GM23338 (cell line): ENCODE measurements around the gene ZNF326. TPM values are rescaled to one million over a fixed set of nuclear protein-coding genes. Genes with fewer than 3 reads are reported as not detected.

ENCODE experiments used
- ATAC-seq: fragments of 200-7000 bp; cut with Tn5 transposase; 3 replicates; pipeline ENCODE4 v1.9.1; 2020
- DNase-seq: peaks from one replicate; pipeline ENCODE4 v3.0.0-alpha.2; 2015; ENCODE audit warnings: low spot score
- H2AFZ ChIP-seq: fragments of 200-600 bp; sonication (generic); 2 replicates; pipeline ENCODE4 v1.8.0; 2016; ENCODE audit warnings: antibody characterized with exemption, mild to moderate bottlenecking, moderate library complexity
- H3F3A ChIP-seq: fragments of 200-600 bp; sonication (generic); replicated peaks from 2 replicates; pipeline ENCODE4 v1.8.0; 2017; ENCODE audit warnings: antibody characterized with exemption, mixed run types, low read depth
- H3K27ac ChIP-seq: fragments of 200-600 bp; sonication (generic); 2 replicates; pipeline ENCODE4 v1.6.1; 2016; ENCODE audit warnings: low read depth
- H3K27me3 ChIP-seq: fragments of 200-600 bp; sonication (generic); 2 replicates; pipeline ENCODE4 v1.8.0; 2016; ENCODE audit warnings: mild to moderate bottlenecking, mixed run types, moderate library complexity; ENCODE audit not compliant: insufficient read depth
- H3K36me3 ChIP-seq: fragments of 200-600 bp; sonication (generic); 2 replicates; pipeline ENCODE4 v1.8.0; 2016; ENCODE audit warnings: mild to moderate bottlenecking; ENCODE audit not compliant: insufficient read depth
- H3K4me1 ChIP-seq: fragments of 200-600 bp; sonication (generic); 2 replicates; pipeline ENCODE4 v1.8.0; 2016; ENCODE audit warnings: mild to moderate bottlenecking, moderate library complexity; ENCODE audit not compliant: insufficient read depth
- H3K4me2 ChIP-seq: fragments of 200-600 bp; sonication (generic); 2 replicates; pipeline ENCODE4 v1.7.1; 2017; ENCODE audit warnings: mixed run types
- H3K4me3 ChIP-seq: fragments of 200-600 bp; sonication (generic); 2 replicates; pipeline ENCODE4 v1.6.1; 2016; ENCODE audit warnings: mixed run types
- H3K79me2 ChIP-seq: fragments of 200-600 bp; sonication (generic); replicated peaks from 2 replicates; pipeline ENCODE4 v1.8.0; 2017; ENCODE audit warnings: mild to moderate bottlenecking; ENCODE audit not compliant: insufficient read depth
- H3K9me2 ChIP-seq: fragments of 200-600 bp; sonication (generic); 2 replicates; pipeline ENCODE4 v1.8.0; 2017; ENCODE audit not compliant: insufficient read depth
- H4K20me1 ChIP-seq: fragments of 200-600 bp; sonication (generic); replicated peaks from 2 replicates; pipeline ENCODE4 v1.8.0; 2017; ENCODE audit warnings: mild to moderate bottlenecking; ENCODE audit not compliant: insufficient read depth
- H3K27ac Mint-ChIP-seq: 2 replicates; pipeline ENCODE4 v1.8.0; 2020; ENCODE audit warnings: inconsistent platforms, mild to moderate bottlenecking, moderate library complexity, mixed read lengths
- H3K27me3 Mint-ChIP-seq: 3 replicates; pipeline ENCODE4 v1.8.0; 2022; ENCODE audit warnings: low read depth, mild to moderate bottlenecking, moderate library complexity, mixed read lengths, inconsistent platforms; ENCODE audit not compliant: insufficient read depth, poor library complexity
- H3K36me3 Mint-ChIP-seq: 3 replicates; pipeline ENCODE4 v1.8.0; 2021; ENCODE audit warnings: low read depth, mild to moderate bottlenecking, inconsistent platforms, moderate library complexity, mixed read lengths
- H3K4me1 Mint-ChIP-seq: 3 replicates; pipeline ENCODE4 v1.8.0; 2020; ENCODE audit warnings: mild to moderate bottlenecking, inconsistent platforms, mixed read lengths
- H3K4me3 Mint-ChIP-seq: 3 replicates; pipeline ENCODE4 v1.8.0; 2021; ENCODE audit warnings: moderate library complexity, mild to moderate bottlenecking, inconsistent platforms, mixed read lengths
- H3K9me3 Mint-ChIP-seq: 3 replicates; pipeline ENCODE4 v1.8.0; 2020; ENCODE audit warnings: moderate library complexity, mild to moderate bottlenecking, inconsistent platforms, mixed read lengths
- CREB1 ChIP-seq: fragments of 250-450 bp; sonication (Bioruptor Pico); IDR thresholded peaks from 2 replicates; pipeline ENCODE4 v1.5.0; 2020; ENCODE audit warnings: low read depth, mild to moderate bottlenecking, moderate library complexity
- EZH2 ChIP-seq: fragments of 200-600 bp; sonication (generic); IDR thresholded peaks from one replicate; pipeline ENCODE4 v1.8.0; 2017; ENCODE audit warnings: antibody characterized with exemption, mild to moderate bottlenecking, low read depth; ENCODE audit not compliant: unreplicated experiment
- EZH2phosphoT487 ChIP-seq: fragments of 200-600 bp; sonication (generic); IDR thresholded peaks from one replicate; pipeline ENCODE4 v1.8.1; 2018; ENCODE audit warnings: antibody characterized with exemption; ENCODE audit not compliant: unreplicated experiment
- JUNB ChIP-seq: IDR thresholded peaks from one replicate; pipeline ENCODE4 v1.6.1; 2016; ENCODE audit warnings: antibody characterized with exemption; ENCODE audit not compliant: unreplicated experiment
- NANOG ChIP-seq: IDR thresholded peaks from 2 replicates; pipeline ENCODE4 v1.6.1; 2016; ENCODE audit warnings: antibody characterized with exemption, borderline replicate concordance
- POLR2AphosphoS5 ChIP-seq: IDR thresholded peaks from 2 replicates; pipeline ENCODE4 v1.6.1; 2016; ENCODE audit warnings: antibody characterized with exemption, low read depth
- REST ChIP-seq: IDR thresholded peaks from one replicate; pipeline ENCODE4 v1.6.1; 2018; ENCODE audit warnings: antibody characterized with exemption; ENCODE audit not compliant: unreplicated experiment
- STAT1 ChIP-seq: IDR thresholded peaks from one replicate; pipeline ENCODE4 v1.6.1; 2016; ENCODE audit warnings: antibody characterized with exemption; ENCODE audit not compliant: unreplicated experiment
- ZNF114 ChIP-seq: fragments of 250-450 bp; sonication (Bioruptor Pico); IDR thresholded peaks from 2 replicates; pipeline ENCODE4 v1.5.0; 2020; ENCODE audit warnings: mild to moderate bottlenecking, moderate library complexity
- ZNF331 ChIP-seq: fragments of 250-450 bp; sonication (Bioruptor Pico); IDR thresholded peaks from 2 replicates; pipeline ENCODE4 v1.5.0; 2020; ENCODE audit warnings: low read depth, mild to moderate bottlenecking, moderate library complexity
- ZNF462 ChIP-seq: fragments of 250-450 bp; sonication (Bioruptor Pico); IDR thresholded peaks from 2 replicates; pipeline ENCODE4 v1.5.0; 2020; ENCODE audit warnings: mild to moderate bottlenecking, moderate library complexity
- polyA plus RNA-seq: library from polyadenylated mRNA; unstranded; fragments of >200 nt; fragmentation: Nextera tagmentation; extraction: Ambion mirVana; gene quantifications from 2 replicates; pipeline ENCODE4 v1.2.1, GENCODE V29; 2016
- total RNA-seq: library from RNA; depleted of rRNA; stranded (reverse); fragments of >200 nt; shearing (Covaris generic); gene quantifications from 2 replicates; pipeline ENCODE4 v1.2.3, GENCODE V29; 2014

Gene ZNF326
- total and polyA plus RNA-seq, 2 experiments from 2014 or later, result 28.6 to 35.1 TPM

DNA sequence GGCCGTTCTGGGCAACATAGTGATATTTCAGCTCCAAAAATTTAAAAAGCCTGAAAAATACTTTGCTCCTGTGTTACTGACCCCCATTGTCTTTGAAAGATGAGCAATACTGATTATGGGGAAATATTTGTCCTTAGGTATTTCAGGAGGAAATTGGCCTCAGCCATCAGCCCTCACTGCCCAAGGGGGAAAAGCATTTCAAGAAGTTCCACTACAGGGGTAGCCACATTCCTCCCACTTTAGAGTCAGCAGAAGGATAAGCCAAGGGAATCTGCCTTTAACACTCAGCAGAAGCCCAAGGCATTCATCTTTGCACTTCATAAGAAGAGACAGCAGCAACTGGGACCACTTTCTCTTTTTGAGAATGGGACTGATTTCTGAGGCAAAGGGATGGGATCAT is 40.5 kb upstream of the ZNF326 start:
- H3K4me2 ChIP-seq, result no peak overlapping the region
- Mint-ChIP-seq H3K4me3 (no peak overlapping the region), H3K4me1 (peaks cover 45% of the 10 kb centered on the region), H3K27ac (no peak overlapping the region), H3K36me3 (0 out of 3 replicates have a peak, but pooled peaks cover 3% of the 10 kb centered on the region), H3K9me3 (peaks cover 8% of the 10 kb centered on the region), H3K27me3 (peaks cover 2% of the 10 kb centered on the region)
- no peaks in the 10 kb centered on the region for H3K9me2 ChIP-seq
- ATAC-seq (no peak), DNase-seq (no peak)
- H3K36me3 ChIP-seq, result no peaks in the 10 kb centered on the region
- no peaks in the 10 kb centered on the region for H4K20me1 ChIP-seq
- H3K4me1 ChIP-seq, result peaks cover 42% of the 10 kb centered on the region
- H3K79me2 ChIP-seq, result no peaks in the 10 kb centered on the region
- H3K27ac ChIP-seq, result no peak overlapping the region; the same call in 1 of the 2 replicates
- H3K4me3 ChIP-seq, result no peak overlapping the region
- no peaks in the 10 kb centered on the region for H3F3A ChIP-seq
- H2AFZ ChIP-seq, result no peak overlapping the region
- no peaks in the 10 kb centered on the region for H3K27me3 ChIP-seq
- TF ChIP-seq EZH2phosphoT487 (no peak), CREB1 (CRISPR knock-in tag) (no peak), ZNF114 (CRISPR knock-in tag) (no peak)

GRCh38 chr1:89955311-89956205 is 39.4 kb upstream of the ZNF326 start:
- peak overlapping the region; percentile 4; the same call in 1 of the 2 replicates for H3K27ac Mint-ChIP-seq
- peaks cover 2% of the 10 kb centered on the region for H3K27me3 Mint-ChIP-seq
- H3K4me2 ChIP-seq, result peak overlapping the region; percentile 1; the same call in 1 of the 2 replicates
- H3F3A ChIP-seq, result no peaks in the 10 kb centered on the region
- peaks cover 14% of the 10 kb centered on the region for H3K9me3 Mint-ChIP-seq
- ATAC-seq (no peak), DNase-seq (no peak)
- H3K9me2 ChIP-seq, result no peaks in the 10 kb centered on the region
- no peaks in the 10 kb centered on the region for H3K79me2 ChIP-seq
- no peaks in the 10 kb centered on the region for H4K20me1 ChIP-seq
- no peaks in the 10 kb centered on the region for H3K36me3 ChIP-seq
- peaks cover 35% of the 10 kb centered on the region for H3K4me1 ChIP-seq
- H3K4me1 Mint-ChIP-seq, result peaks cover 38% of the 10 kb centered on the region
- H2AFZ ChIP-seq, result no peak overlapping the region
- 0 out of 2 replicates have a peak overlapping the region, but pooled peaks have one; percentile 42 for H3K27ac ChIP-seq
- no peak overlapping the region for H3K4me3 Mint-ChIP-seq
- H3K36me3 Mint-ChIP-seq, result 0 out of 3 replicates have a peak, but pooled peaks cover 4% of the 10 kb centered on the region
- no peaks in the 10 kb centered on the region for H3K27me3 ChIP-seq
- no peak overlapping the region for H3K4me3 ChIP-seq
- TF ChIP-seq ZNF331 (CRISPR knock-in tag) (no peak), STAT1 (no peak), ZNF114 (CRISPR knock-in tag) (no peak), CREB1 (CRISPR knock-in tag) (no peak), EZH2 (no peak), NANOG (no peak), EZH2phosphoT487 (no peak), REST (no peak), JUNB (no peak), ZNF462 (CRISPR knock-in tag) (no peak), POLR2AphosphoS5 (no peak)
